Stimulated activated naive CD8-positive, alpha-beta T cell treated with anti-CD3 and anti-CD28 coated beads, Interleukin-15, amount 100 ng/mL, for 72 hours (primary cell): Measurements from ENCODE around the gene PPM1N.

Experiments
- ATAC-seq: fragments of 150-1000 bp; cut with Tn5 transposase; 2 replicates; pipeline ENCODE4 v1.10.0; 2021; ENCODE audit warnings: mild to moderate bottlenecking, moderate library complexity
- DNase-seq, 2 donors: peaks; one replicate each; pipeline ENCODE4 v3.0.0; 2021 to 2022
- H3K27ac Mint-ChIP-seq, 2 donors: one replicate each; pipeline ENCODE4 v1.8.0; 2022; ENCODE audit warnings: mild to moderate bottlenecking in 2 of 2, mixed read lengths in 2 of 2, moderate library complexity in 2 of 2
- H3K27me3 Mint-ChIP-seq: one replicate; pipeline ENCODE4 v1.8.0; 2022; ENCODE audit warnings: mixed read lengths
- H3K4me1 Mint-ChIP-seq: one replicate; pipeline ENCODE4 v1.8.0; 2022; ENCODE audit warnings: mild to moderate bottlenecking, mixed read lengths
- H3K4me3 Mint-ChIP-seq, 2 donors: one replicate each; pipeline ENCODE4 v1.8.0; 2022; ENCODE audit warnings: mild to moderate bottlenecking in 2 of 2, mixed read lengths in 2 of 2, moderate library complexity in 1 of 2
- H3K9me3 Mint-ChIP-seq, 2 donors: one replicate each; pipeline ENCODE4 v1.8.0; 2022; ENCODE audit warnings: mixed read lengths in 2 of 2

Gene PPM1N

DNA sequence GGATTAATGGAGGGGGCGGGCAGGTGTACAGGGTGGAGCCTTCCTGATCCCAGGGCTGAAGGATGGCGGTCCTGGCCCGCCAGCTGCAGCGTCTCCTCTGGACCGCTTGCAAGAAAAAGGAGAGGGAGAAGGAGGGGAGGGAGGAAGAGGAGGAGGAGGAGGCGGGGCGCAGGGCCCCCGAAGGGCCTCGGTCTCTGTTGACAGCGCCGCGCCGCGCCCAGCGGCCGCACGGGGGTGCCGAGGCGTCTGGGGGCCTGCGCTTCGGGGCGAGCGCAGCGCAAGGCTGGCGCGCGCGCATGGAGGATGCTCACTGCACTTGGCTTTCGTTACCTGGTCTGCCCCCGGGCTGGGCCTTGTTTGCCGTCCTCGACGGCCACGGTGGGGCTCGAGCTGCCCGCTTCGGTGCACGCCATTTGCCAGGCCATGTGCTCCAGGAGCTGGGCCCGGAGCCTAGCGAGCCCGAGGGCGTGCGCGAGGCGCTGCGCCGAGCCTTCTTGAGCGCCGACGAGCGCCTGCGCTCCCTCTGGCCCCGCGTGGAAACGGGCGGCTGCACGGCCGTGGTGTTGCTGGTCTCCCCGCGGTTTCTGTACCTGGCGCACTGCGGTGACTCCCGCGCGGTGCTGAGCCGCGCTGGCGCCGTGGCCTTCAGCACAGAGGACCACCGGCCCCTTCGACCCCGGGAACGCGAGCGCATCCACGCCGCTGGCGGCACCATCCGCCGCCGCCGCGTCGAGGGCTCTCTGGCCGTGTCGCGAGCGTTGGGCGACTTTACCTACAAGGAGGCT, at the start of gene PPM1N:
PPM1N (plus strand) TSS at position 33 of the 785 bp plus-strand sequence; CDS start at position 63, 30 bp downstream.
- Mint-ChIP-seq H3K4me1 (peaks cover 55% of the 10 kb centered on the region), H3K4me3 (peak within 1 kb of the TSS; percentile 91 to 92), H3K27ac (peak within 1 kb of the TSS; percentile 29 to 86), H3K27me3 (peaks cover 33% of the 10 kb centered on the region), H3K9me3 (no peaks in the 10 kb centered on the region)
- ATAC-seq (peak; percentile 76), DNase-seq (peak; percentile 73 to 81)

GRCh38 chr19:45448887-45449299, 49.4 kb upstream of the PPM1N start:
- H3K27ac Mint-ChIP-seq = peak overlapping the region in 1 of 2 donors; percentile 49
- H3K27me3 Mint-ChIP-seq = no peaks in the 10 kb centered on the region
- no peak for ATAC-seq
- no peak for DNase-seq
- H3K9me3 Mint-ChIP-seq = peaks cover 0 to 6% of the 10 kb centered on the region in 2 donors
- H3K4me1 Mint-ChIP-seq = peaks cover 39% of the 10 kb centered on the region
- H3K4me3 Mint-ChIP-seq = peak overlapping the region; percentile 44 to 48

DNA sequence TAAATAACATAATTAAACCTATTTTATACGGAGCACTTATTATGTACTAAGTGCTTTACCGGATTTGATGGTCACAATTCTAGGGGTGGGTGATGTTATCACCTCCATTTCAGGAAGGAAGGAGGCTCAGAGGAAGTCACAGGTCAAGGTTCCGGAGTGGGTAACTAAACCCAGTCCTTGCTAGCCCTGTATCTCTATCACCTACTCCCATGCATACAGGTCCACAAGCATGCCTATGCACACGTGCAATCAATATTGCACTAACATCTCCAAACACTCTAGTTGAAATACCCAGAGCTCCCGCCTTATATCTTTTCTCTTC, 48.3 kb upstream of the PPM1N start:
- Mint-ChIP-seq H3K27me3 (no peaks in the 10 kb centered on the region), H3K4me3 (peak overlapping the region; percentile 86 to 93), H3K4me1 (peaks cover 35% of the 10 kb centered on the region), H3K9me3 (peaks cover 0 to 6% of the 10 kb centered on the region in 2 donors), H3K27ac (peak overlapping the region; percentile 97 to 98)
- no peak for DNase-seq
- ATAC-seq = peak; percentile 39

GRCh38 chr19:45451131-45451849, 47.0 kb upstream of the PPM1N start:
- Mint-ChIP-seq H3K4me3 (peak overlapping the region; percentile 86 to 91), H3K9me3 (peaks cover 0 to 6% of the 10 kb centered on the region in 2 donors), H3K27me3 (no peaks in the 10 kb centered on the region), H3K4me1 (peaks cover 47% of the 10 kb centered on the region), H3K27ac (peak overlapping the region; percentile 97 to 99)
- ATAC-seq (peak; percentile 46), DNase-seq (peak in 1 of 2 donors; percentile 53)

DNA sequence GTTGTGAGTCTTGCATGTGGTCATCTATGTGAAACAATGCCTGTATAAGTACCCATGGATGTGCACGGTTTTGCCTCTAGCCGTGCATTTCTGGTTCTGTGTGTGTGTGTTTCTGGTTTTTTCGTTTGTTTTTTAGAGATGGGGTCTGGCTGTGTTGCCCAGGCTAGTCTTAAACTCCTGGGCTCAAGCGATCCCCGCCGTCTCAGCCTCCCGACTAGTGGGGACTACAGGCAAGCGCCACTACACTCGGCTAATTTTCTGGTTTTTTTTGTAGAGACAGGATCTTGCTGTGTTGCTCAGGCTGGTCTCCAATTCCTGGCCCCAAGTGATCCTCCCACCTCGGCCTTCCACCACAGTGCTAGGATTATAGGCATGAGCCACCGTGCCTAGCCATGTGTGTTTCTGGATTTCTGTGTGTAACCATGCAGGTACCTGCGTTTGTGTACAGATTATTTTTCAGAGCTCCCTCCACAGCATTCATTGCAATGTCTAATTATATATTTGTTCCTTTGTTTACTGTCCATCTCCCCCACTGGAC, 46.3 kb upstream of the PPM1N start:
- peaks cover 51% of the 10 kb centered on the region for H3K4me1 Mint-ChIP-seq

DNA sequence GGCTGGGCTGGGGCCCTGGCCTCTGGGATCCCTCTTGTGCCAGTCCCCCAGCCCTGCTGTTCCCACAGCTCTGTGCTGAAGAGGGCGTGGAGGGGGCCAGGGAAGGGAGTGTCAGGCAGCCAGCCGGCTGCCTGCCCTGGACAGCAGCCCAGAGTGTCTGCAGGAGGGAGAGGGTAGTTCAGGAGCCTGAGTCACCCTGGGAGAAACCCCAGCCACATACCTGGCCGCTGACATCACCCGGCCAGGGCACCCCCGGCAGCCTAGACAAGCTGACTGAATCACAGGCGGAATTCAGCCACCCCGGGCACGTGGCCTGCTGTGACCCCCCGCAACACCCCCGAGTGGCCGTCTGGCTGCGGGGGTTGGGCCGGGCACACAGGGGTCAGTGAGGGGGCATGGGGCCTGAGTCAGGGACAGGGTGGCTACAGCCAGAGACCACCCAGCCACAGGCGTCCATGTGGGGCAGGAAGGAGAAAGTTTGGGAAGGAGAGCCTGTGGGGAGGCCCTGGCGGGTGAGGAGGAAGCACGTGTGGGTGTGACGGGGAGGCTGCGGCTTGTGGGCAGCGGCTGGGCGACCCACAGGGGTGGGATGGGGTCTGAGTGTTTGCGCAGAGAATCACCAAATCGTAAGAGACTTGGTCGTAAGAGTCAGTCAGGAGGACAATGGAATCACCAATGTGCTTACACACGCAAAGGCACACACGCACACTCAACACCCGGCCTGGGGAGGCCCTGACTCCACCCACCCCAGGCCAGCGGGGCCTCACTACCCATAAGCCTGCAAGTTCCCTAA, 42.3 kb upstream of the PPM1N start:
- DNase-seq (peak; percentile 61 to 81), ATAC-seq (peak; percentile 90)
- Mint-ChIP-seq H3K27ac (peak overlapping the region; percentile 83 to 96), H3K4me1 (peaks cover 39% of the 10 kb centered on the region), H3K4me3 (peak overlapping the region; percentile 77 to 81), H3K27me3 (peaks cover 20% of the 10 kb centered on the region), H3K9me3 (peaks cover 0 to 6% of the 10 kb centered on the region in 2 donors)

More for the DNA sequence above, 46.3 kb upstream of the PPM1N start:
- Mint-ChIP-seq H3K4me3 (peak overlapping the region; percentile 86 to 91), H3K9me3 (peaks cover 0 to 6% of the 10 kb centered on the region in 2 donors), H3K27me3 (no peaks in the 10 kb centered on the region), H3K27ac (peak overlapping the region in 1 of 2 donors; percentile 99)
- DNase-seq = no peak
- no peak for ATAC-seq

DNA sequence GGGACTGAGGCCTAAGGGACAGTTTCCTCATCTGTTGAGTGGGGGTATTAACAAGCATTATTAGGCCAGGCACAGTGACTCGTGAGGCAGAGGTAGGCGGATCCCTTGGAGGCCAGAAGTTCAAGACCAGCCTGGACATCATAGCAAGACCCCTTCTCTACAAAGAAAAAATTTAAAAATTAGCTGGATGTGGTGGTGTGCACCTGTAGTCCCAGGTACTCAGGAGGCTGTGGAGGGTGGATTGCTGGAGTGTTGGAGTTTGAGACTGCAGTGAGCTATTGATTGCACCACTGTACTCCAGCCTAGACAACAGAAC, 41.8 kb upstream of the PPM1N start:
- ATAC-seq (no peak), DNase-seq (no peak)
- H3K4me1 Mint-ChIP-seq = peaks cover 34% of the 10 kb centered on the region
- peaks cover 21% of the 10 kb centered on the region for H3K27me3 Mint-ChIP-seq
- peak overlapping the region in 1 of 2 donors; percentile 81 for H3K4me3 Mint-ChIP-seq
- H3K9me3 Mint-ChIP-seq = peaks cover 0 to 4% of the 10 kb centered on the region in 2 donors
- peak overlapping the region in 1 of 2 donors; percentile 96 for H3K27ac Mint-ChIP-seq

DNA sequence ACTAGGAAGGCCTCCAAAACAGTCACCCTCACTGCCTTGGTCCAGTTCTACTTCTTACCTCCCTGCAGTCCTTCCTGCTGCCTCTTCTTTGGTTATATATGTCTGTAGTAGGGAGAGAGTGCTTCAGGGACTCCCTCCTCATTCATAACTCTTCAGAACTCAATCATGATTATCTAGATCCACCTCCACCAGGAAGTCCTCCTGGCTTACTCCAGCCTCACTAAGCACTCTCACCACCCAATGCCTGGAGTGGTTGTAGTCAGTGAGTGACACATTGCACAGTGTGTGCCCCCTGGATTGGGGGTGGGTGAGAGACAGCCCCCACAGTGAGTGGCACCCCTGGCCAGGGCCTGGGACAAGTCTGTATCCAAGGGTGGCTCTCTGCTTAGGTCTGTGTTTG, 40.5 kb upstream of the PPM1N start:
- ATAC-seq = no peak
- no peak overlapping the region for H3K4me3 Mint-ChIP-seq
- H3K9me3 Mint-ChIP-seq = no peaks in the 10 kb centered on the region
- H3K4me1 Mint-ChIP-seq = peaks cover 25% of the 10 kb centered on the region
- no peak for DNase-seq
- peaks cover 21% of the 10 kb centered on the region for H3K27me3 Mint-ChIP-seq
- peak overlapping the region in 1 of 2 donors; percentile 8 for H3K27ac Mint-ChIP-seq

DNA sequence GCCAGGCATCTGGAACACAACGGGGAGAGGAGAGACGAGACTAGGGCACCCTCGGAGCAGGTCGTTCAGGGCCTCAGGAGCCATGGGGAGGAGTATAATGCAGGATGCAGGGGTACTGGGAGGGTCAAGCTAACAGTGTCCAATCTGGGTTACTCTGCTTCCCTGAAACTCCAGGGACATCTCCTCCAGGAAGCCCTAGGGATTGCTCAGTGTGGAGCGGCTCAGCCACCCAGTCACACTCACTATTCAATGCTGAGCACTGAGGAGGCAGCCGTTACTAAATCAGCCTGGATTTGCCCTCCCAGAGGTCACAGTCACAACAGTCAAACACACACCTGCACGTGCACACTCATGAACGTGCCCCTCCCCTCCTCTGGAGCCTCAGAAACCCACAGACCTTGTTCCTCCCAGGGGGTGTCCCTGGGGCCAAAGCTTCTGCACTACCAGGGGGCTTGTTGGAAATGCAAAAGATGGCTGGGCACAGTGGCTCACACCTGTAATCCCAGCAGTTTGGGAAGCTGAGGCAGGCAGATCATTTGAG, 37.4 kb upstream of the PPM1N start:
- no peak overlapping the region for H3K4me3 Mint-ChIP-seq
- H3K4me1 Mint-ChIP-seq = peaks cover 8% of the 10 kb centered on the region
- no peaks in the 10 kb centered on the region for H3K9me3 Mint-ChIP-seq
- no peak overlapping the region for H3K27ac Mint-ChIP-seq
- H3K27me3 Mint-ChIP-seq = peaks cover 37% of the 10 kb centered on the region
- DNase-seq (no peak), ATAC-seq (no peak)

GRCh38 chr19:45462174-45462573, 36.1 kb upstream of the PPM1N start:
- no peaks in the 10 kb centered on the region for H3K9me3 Mint-ChIP-seq
- DNase-seq (no peak), ATAC-seq (no peak)
- H3K27ac Mint-ChIP-seq = no peak overlapping the region
- H3K27me3 Mint-ChIP-seq = peaks cover 37% of the 10 kb centered on the region
- H3K4me3 Mint-ChIP-seq = no peak overlapping the region
- peaks cover 4% of the 10 kb centered on the region for H3K4me1 Mint-ChIP-seq

GRCh38 chr19:45463241-45463640, 35.0 kb upstream of the PPM1N start:
- H3K4me3 Mint-ChIP-seq = no peak overlapping the region
- ATAC-seq (no peak), DNase-seq (no peak)
- peaks cover 15% of the 10 kb centered on the region for H3K4me1 Mint-ChIP-seq
- no peak overlapping the region for H3K27ac Mint-ChIP-seq
- H3K9me3 Mint-ChIP-seq = no peaks in the 10 kb centered on the region
- H3K27me3 Mint-ChIP-seq = peaks cover 32% of the 10 kb centered on the region

GRCh38 chr19:45464274-45464673, 34.0 kb upstream of the PPM1N start:
- H3K9me3 Mint-ChIP-seq = no peaks in the 10 kb centered on the region
- peaks cover 19% of the 10 kb centered on the region for H3K4me1 Mint-ChIP-seq
- no peak overlapping the region for H3K4me3 Mint-ChIP-seq
- H3K27ac Mint-ChIP-seq = no peak overlapping the region
- H3K27me3 Mint-ChIP-seq = peaks cover 26% of the 10 kb centered on the region
- DNase-seq (no peak), ATAC-seq (no peak)

- no peak for DNase-seq
- H3K4me1 Mint-ChIP-seq = peaks cover 26% of the 10 kb centered on the region
- no peak overlapping the region for H3K27ac Mint-ChIP-seq
- peaks cover 25% of the 10 kb centered on the region for H3K27me3 Mint-ChIP-seq
- H3K4me3 Mint-ChIP-seq = no peak overlapping the region
- H3K9me3 Mint-ChIP-seq = no peaks in the 10 kb centered on the region
- no peak for ATAC-seq
Measured at GRCh38 chr19:45464852-45465441, 33.3 kb upstream of the PPM1N start.

DNA sequence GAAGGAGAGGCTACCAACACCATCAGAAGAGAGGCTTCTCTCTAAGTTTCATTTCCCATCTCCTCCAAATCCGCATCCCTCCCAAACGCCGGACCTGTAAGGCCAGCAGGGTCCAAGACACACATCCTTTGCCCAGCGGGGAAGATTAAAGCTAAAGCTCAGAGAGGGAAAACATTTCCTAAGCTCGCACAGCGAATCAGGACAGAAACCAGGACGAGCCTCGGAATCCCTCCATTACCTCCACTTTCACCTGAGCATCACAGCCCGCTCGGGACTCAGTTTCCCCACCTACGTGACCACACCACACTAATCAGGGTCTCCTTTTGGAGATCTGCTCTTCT, 31.2 kb upstream of the PPM1N start:
- no peaks in the 10 kb centered on the region for H3K9me3 Mint-ChIP-seq
- H3K4me3 Mint-ChIP-seq = peak overlapping the region; percentile 92 to 98
- peak overlapping the region; percentile 89 to 99 for H3K27ac Mint-ChIP-seq
- H3K4me1 Mint-ChIP-seq = peaks cover 42% of the 10 kb centered on the region
- peaks cover 34% of the 10 kb centered on the region for H3K27me3 Mint-ChIP-seq
- ATAC-seq (no peak), DNase-seq (no peak)
